Stimulated activated CD8-positive, alpha-beta memory T cell treated with anti-CD3 and anti-CD28 coated beads, Interleukin-12 subunit alpha, Interleukin-12 subunit beta, amount 100 ng/mL, for 24 hours (primary cell): ENCODE data around the gene TENT4B.
"Not testable (repeated sequence)": the region's sequence is repeated elsewhere in the genome, so short reads cannot be mapped to it uniquely, and the experiment has no call there.

Experiments used
- DNase-seq: peaks from one replicate; pipeline ENCODE4 v3.0.0-alpha.2; 2020; ENCODE audit errors: extremely low read depth

The TENT4B gene

DNA sequence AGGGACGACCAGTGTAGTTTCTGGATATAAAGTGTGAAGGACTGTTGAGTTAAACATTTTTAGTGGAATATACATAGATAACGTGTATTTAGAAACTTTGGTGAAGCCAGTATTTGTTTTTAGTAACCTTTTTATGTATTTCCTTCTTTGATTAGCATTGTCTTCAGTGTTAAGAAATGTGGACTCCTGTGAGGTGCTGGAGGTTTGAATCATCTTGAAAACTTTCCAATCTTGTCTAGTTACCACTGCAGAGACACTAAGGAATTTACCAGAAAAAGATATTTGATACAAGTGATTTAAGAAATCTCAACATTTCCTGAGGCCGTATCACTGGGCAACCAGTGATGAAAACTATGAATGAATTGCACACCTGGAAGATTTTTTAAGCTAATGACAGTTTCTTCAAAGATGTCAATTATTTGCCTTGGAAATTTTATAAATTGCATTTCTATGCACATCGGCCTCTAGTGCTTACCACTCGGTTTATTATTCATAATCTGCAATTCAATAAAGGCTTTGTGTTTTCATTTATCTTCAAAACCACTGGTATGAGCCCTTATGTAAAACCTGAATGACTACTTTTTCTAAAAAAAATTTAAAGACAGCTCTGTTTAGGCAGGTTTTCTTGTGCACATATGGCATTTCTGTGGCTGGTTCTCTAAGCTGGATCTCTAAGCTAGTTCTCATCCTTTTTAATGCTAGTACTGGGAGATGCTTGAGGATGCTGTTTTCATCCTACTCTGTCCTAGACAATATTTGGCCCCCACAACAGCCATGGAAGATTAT lies 81.9 kb downstream of the TENT4B start:
- DNase-seq: no peak

DNA sequence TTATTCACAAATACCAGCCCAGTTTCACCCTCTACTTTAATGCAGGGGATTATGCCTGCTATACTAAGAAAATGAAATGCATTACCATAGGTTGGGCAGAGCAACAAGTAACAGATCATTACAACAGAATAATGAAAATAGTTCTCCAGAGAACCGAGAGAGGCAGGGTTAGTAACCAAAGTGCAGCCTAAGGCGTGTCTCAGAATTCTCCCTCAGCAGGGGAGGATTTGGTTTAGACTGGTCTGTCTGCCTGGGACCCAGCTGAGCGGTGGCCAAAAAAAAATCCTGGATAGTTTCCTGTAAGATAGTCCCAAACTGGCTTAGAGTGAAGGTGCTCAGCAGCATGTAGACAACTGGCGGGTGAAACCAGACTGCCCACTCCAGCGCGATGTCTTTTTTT lies 82.5 kb downstream of the TENT4B start:
- DNase-seq: no peak

DNA sequence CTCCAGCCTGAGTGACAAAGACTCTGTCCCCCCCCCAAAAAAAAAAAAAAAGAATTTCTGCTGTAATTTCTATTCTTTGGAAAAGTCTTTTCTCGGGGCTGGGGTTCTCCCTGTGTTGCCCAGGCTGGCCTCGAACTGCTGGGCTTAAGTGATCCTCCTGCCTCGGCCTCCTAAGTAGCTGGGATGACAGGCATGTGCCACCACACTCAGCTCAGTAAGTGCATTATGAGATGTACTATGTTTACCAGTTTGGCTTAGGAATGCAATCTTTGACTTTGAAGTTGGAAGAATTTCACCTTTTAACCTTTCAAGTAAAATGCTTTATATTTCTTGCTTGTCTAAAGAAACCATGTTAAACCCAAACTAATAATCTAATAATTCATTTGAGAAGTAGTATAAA lies 85.2 kb downstream of the TENT4B start:
- no peak for DNase-seq

DNA sequence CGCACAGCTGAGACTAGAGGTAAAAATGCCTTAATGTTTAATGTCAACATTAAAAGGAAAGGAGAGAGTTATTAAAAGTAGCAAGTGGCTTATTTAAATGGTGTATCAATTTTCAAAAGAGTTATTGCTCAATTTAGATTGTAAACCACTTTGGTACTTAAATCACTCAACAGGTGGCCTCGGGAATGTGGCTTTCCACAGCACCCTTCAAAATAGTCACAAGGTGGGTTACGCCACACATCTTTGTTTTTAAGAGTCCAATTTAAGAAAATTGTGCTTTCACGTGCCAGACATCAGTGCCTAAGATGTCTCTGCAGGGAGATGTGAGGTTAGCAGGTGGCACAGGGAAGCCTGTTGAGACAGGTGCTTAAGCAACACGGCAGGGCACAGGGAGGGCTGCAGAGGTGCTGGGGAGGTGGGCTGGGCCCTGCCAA lies 85.8 kb downstream of the TENT4B start:
- DNase-seq: no peak

DNA sequence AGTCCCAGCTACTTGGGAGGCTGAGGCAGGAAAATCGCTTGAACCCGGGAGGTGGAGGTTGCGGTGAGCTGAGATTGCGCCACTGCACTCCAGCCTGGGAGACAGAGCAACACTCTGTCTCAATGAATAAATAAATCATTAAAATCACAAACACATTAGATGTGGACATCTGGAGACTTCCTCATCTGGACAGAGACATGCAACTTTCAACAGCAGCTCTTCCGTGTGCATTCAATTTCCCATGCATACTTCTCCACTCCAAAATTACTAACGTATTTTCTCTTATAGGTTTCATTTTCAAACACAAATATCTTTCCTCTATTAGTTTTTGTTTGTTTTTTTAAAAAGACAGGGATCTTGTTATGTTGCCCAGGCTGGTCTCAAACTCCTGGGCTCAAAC lies 89.9 kb downstream of the TENT4B start:
- not testable (repeated sequence) for DNase-seq

DNA sequence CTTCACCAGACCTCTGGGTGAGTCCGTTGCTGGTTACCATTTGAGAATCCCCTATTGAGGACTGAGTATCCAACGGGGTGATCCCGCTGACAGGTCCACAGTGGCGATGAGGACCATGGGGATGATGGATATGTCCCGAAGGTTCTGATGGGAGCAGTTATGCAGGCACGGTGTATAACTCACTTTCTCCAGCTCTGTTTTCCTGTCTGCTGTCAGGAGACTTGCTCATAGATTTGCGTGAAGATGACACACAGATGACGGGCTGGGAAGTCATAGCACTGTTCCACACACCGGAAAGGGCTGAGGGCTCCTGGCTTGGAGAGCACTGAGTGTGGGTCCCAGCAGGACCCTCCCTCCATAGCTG lies 91.0 kb downstream of the TENT4B start:
- no peak for DNase-seq

DNA sequence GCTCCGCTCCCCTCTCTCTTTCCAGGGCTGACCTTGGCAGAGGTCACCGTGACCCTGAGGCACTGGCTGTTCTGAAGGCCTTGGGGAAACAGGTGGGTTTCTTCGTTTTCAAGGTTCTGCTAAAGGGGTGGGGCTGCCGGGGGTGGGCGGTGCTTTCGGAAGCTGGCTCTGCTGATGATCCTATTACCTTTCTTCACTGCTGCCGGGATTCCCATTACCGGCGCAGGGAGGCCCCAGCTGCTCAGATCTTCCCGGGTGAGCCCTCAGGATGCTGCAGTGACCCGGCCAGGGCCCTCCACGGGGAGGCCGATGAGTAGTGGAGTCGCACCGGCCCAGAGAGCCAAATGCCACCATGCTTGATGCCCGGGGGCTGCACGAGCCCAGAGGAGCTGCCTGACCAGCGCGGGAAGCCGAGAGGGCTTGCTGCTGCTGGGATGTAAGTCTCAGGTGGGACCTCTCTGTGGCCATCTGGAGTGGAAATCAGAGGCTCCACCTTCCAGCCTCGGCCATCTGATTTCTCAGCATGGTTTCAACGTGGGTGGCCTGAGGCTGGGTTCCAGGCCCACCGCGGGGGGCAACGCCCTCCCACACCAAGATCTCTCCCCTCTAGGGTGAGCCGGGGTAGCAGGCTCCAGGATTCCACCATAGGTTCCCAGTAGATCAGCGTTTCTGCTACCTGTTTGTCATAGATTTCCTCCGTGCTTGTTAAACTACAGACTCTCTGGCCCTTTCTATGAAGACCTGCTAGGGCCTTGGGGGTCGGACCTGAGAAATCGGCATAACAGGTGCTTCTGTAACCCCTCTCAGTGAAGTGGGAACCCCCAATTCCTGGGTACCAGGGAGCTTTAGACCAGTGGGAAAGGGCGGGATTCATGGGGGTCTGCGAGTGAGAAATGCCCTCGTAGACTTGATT lies 91.7 kb downstream of the TENT4B start:
- no peak for DNase-seq

DNA sequence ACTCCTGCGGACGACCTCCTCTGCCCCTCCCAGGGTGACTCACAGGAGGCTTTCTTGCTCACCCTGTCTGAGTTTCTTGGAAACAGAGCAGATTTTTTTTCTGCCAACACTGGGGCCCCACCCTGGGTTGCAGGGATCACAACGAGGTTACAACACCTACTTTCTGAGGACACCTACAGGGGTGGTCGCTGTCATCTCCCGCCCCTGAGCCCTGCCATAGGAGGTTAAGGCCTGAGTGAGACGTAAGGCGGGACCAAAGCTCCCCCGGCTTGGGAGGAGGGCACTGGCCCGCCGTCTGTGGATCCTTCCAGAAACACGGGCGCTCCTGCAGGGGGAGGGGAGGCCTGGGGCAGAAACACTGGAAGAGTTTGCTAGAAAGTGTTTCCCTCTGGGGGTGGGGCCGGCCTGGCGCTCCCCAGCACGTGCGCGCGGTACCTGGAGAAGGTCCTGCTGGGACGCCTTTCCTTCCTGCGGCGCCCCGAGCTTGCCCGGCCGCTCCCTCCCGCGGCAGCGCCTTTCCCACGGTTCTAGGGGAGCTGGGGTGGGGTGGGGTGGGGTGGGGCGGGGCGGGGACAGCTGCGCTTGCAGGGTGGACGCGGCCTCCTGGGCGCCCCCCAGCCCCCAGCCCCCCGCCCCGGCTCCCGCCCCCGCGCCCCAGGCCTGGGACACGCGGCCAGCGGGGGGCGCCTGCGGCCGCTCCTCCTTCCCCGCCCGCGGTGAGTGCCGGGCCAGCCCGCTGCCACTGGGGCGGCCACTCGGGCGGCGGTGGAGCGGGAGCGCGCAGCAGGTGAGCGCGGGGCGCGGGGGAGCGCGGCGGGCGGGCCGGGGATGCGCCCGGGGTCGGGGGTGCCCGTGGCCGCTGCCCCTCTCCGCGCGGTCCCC lies 92.6 kb downstream of the TENT4B start:
- peak; percentile 47 for DNase-seq

DNA sequence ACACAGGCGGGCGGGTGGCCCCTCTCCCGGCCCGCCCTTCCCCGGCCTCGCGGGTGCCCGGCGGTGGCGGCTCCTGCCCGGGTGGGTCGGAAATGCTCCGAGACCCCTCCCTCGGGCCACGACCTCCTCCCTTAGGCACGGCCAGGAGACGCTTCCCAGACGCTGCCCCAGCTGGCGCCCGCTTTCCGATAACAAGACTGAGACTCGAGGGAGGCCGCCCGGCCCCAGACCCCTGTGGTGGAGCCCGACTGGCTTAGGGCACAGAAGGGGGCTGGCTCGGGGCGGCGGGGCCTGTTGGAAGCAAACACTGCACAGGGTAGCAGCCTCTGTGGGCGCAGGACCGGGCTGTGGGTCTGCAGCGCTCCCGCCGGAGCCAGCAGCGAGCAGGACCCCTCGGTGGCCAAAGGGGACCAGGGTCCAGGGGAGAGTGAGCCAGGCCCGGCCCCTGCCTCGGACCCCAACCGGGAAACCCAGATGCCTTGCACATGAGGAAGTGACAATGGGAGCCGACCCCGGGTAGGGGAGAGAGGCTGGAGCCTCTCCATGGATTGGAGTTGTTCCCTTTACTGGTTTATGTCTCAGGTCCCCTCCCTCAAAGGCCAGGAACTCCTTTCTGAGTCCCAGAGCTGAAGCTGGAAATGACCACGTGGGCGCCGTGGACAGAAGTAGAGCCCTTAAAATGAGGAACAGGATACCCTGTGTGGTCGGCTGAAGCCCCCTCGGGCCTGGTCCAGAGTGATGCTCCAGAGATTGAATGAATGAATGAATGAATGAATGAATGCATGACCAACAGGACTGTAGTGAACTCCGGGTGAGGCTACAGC lies 93.4 kb downstream of the TENT4B start:
- no peak for DNase-seq

DNA sequence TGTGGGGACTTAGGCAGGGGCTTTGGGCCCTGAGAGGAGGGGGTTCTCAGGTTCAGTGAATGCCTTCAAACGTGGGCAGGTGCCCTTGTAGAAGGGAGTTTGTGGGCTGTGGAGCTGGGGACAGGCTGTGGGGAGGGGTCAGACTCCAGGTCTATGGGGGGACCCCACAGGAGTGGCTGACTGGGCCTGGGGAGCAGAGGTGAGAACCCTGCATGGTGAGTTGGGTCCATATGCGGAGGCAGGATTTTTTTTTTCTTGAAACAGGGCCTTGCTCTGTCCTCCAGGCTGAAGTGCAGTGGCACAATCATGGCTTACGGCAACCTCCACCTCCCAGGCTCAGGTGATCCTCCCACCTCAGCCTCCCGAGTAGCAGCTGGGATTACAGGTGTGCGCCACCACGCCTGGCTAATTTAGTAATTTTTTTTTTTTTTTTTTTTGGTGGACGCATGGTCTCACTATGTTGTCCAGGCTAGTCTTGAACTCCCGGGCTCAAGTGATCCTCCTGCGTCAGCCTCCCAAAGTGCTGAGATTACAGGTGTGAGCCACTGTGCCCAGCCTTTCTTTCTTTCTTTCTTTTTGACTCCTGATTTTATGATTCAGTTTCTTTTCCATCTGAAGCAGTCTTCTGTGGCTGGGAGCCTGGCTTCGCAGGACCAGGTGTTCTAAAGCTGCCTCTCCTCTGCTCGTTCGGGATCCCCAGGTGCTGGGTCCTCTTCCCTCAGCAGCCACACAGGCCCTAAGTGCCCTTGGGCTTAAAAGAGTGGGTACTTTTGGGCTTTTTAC lies 94.2 kb downstream of the TENT4B start:
- DNase-seq: no peak

DNA sequence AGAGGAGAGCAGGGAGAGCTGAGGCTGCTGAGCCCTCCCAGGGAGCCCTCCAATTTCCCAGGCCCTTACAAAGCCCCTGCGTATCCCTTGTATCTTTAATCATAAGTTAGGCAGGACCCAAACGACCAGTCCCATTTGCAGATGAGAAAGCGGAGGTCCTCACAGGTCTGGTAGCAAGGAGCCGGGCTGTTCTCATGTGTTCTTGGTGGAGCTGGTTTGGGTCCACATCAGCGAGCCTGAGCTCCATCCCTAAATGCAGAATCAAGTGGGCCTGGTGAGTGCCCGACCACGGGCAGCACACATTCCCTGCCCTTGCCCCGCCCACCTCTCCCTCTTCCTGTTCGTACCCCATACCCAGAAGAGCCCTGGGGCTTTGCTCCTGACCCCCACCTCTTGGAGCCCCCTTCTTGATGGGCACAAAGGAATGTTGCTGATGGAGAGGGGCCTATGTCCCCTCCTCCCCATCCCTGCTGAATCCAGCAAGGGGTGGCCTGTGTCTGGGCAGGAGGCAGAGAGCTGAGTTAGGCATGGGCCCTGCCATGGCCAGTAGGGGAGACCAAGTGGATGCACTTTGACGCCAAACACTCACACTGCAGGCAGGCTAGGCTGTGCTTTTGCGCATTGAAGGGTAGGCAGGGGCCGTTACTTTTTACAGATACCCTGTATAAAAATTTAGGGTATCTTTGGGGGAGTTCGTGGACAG lies 95.0 kb downstream of the TENT4B start:
- DNase-seq: no peak

DNA sequence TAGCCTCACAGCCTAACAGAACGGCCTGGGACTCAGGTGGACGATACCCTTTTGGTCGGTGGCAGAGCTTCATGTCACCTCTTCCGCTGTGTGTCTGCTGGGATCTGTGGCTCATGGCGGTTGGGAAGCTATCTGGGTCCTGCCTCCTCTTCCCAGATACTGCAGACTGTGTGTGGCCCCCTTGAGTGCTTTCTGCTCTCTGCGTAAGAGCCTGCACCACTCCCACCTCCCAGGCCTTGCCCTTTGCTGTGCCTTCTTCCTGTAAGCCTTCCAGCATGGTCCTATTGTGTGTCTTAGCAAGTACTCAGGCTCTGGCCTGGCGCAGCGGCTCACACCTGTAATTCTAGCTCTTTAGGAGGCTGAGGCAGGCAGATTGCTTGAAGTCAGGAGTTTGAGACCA lies 95.7 kb downstream of the TENT4B start:
- no peak for DNase-seq

DNA sequence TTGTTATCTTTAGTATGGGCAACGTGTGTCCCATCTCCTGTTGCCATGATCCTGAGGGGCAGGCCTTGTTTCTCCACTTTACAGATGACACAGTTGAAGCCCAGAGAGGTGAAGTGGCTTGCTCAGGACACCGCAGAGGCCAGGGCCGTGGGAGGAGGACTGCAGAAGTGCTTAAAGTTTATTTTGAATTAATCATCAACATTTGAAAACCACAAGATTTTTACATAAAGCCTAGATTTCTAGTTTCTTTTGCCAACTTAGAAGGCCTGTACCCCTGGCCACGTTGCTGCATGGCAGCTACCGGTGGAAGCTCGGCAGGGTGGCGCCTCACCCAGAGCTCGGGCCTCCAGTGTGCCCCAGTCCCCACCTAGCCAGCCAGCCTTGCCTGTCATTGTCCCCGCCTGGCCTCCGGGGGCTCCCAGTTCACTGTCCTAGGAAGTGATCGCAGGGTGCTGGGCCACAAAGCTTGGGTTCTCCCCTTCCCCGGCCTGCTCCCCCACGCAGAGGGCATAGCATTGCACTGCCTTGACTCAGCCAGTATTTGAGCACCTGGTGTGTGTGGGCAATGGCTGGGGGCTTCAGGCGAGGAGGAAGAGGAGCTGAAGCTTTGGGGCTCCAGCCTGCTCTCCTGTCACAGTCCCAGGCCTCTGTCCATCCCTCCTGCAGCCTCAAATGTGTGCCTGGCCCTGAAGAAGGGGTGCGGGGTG lies 98.4 kb downstream of the TENT4B start:
- no peak for DNase-seq

DNA sequence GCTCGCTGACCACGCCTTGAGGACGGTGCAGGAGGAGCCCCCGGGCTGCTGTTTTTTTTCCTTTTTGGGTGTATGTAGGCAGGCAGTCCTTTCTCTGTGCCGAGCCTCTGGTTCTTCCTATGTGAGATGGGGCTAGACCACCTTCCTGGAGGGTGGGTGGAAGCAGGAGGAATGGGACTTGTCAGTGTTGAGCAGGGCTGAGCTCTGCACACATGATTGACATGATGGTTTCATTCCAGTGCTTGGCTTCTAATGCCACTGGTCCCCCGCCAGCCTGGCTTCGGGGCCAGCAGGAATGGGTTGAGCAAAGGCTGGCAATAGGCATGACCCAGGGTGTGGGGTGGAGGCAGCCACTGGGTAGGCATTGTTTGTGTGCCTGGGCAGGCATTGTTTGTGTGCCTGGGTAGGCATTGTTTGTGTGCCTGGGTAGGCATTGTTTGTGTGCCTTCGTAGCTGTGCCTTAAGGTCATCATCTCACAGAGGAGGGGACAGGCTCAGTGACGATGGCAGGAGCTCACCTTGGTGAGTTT lies 99.0 kb downstream of the TENT4B start:
- DNase-seq: no peak

DNA sequence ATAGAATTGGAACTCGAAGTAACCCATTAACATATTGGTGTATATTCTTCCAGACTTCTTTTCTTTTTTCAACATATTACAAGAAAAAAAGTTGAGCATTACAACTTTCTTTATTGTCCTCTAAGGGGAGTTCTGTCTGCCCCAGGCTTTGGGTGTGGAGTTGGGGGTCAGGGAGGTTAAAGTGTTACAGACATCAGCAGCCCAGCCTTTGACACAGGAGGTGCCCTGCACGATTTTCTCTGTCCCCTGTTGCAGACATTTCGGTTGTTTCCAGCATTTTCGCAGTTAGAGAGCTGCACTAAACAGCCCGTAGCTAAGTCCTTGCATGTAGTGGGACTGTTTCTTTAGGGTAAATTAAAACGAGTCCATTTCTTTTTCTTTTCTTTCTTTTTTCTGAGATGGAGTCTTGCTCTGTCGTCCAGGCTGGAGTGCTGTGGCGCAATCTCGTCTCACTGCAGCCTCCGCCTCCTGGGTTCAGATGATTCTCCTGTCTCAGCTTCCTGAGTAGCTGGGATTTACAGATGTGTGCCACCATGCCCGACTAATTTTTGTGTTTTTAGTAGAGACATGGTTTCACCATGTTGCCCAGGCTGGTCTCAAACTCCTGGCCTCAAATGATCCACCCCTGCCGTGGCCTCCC lies 99.9 kb downstream of the TENT4B start:
- DNase-seq: no peak

DNA sequence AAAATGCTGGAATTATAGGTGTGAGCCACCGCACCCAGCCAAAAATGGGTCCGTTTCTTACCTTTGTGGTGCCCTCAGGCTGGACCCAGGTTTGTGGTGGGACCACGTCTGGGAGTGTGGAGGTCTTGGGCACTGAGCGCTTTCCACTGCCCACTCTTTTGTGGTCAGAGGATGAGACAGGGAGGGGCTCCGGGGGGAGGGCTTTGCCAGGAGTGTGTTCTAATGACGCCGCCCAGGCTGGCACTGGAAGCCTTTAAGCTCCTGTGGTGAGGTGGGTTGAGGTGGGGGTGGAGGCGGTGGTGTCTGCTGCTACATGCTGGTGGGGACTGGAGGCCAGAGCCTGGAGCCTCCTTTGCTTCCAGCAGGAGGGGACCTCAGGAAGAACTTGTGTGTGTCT lies 100.4 kb downstream of the TENT4B start:
- no peak for DNase-seq

DNA sequence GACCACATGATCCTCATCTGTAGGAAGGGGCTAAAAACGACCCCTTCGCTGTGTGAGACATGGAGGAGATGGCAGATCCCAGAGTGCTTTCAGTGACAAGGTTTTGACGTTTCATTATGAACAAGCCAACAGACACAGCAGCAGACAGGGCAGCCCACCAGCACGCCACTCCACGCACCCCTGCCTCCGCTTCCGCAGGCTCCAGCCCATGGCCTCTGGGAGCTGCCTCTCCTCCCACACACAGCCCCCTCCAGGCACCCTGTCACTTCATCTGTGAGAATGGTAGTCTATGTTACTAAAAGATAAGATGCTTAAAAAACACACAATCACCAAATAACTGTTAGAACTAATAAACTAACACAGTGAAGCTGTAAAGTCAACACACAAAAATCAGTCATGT lies 101.0 kb downstream of the TENT4B start:
- DNase-seq: no peak

DNA sequence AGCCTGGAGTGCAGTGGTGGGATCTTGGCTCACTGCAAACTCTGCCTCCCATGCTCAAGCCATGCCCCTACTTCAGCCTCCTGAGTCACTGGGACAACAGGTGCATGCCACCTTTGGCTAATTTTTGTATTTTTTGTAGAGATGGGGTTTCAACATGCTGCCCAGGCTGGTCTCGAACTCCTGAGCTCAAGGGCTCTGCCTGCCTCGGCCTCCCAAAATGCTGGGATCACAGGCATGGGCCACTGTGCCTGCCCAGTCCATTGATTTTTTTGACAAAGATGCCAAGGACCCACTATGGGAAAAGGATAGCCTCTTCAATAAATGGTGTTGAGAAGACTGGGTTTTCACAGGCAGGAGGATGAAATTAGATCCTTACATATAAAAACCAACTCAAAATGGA lies 102.4 kb downstream of the TENT4B start:
- DNase-seq: no peak
